ENCODE results near the gene LAMA3.

Gene LAMA3

GRCh38 chr18:23986600-23987359 is 297.5 kb downstream of the LAMA3 start:
- no peak for DNase-seq

GRCh38 chr18:23990474-23991410 is 301.5 kb downstream of the LAMA3 start:
- no peak for DNase-seq

GRCh38 chr18:23992089-23992940 is 303.1 kb downstream of the LAMA3 start:
- peak in 1 of 2 experiments; percentile 6 for DNase-seq

DNA sequence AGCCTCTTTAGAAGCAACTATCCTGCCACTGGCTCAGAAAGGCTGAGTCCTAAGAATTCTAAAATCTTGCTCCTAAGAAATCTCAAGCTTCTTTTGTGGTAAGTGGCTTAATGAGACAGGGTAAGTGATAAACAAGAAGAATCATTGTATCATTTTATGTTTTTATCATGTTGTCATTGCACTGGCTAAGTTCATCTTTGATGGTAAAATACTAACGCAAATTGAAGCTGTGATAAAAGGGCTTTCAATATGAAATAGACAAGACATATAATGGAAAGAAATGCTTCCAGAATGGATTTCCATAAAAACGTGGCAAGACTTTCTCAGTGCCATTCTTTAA is 303.7 kb downstream of the LAMA3 start:
- no peak for DNase-seq

GRCh38 chr18:23994361-23994902 is 305.2 kb downstream of the LAMA3 start:
- no peak for DNase-seq

DNA sequence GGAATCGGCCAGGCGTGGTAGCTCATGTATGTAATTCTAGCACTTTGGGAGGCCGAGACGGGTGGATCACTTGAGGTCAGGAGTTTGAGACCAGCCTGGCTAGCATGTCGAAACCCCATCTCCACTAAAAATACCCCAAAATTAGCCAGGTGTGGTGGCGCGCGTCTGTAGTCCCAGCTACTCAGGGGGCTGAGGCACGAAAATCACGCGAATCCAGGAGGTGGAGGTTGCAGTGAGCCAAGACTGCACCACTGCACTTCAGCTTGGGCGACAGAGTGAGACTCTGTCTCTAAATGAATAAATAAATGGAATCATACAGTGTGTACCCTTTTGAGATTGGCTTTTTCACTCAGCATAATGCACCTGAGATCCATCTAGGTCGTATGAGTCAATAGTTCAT is 305.9 kb downstream of the LAMA3 start:
- no peak for DNase-seq

- no peak for DNase-seq
Observed at GRCh38 chr18:23998018-23998417, 308.8 kb downstream of the LAMA3 start.

- DNase-seq, result no peak
Observed at GRCh38 chr18:23998820-23999219, 309.6 kb downstream of the LAMA3 start.

GRCh38 chr18:24000613-24001490 is 311.6 kb downstream of the LAMA3 start:
- DNase-seq, result no peak

DNA sequence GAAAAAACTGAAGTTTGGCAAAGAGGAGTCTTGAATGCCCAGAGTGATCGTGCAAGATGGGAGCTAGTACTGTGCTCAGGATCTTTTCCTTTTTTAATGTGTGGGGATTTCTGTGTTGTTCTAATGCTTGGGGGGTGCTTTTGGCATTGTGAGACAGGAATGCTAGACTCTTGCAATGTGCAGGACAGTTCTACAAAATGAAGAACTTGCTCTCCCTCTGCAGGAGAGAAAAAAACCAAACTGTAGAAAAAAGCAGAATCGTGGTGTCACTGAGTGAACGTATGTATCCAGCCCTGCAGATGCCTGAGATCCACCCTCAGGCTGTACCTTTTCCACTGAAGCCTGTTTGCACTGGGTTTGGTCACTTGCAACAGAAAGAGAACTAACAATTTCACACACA is 313.2 kb downstream of the LAMA3 start:
- DNase-seq, result no peak

- DNase-seq, result no peak
Observed at GRCh38 chr18:24003288-24003687, 314.0 kb downstream of the LAMA3 start.

DNA sequence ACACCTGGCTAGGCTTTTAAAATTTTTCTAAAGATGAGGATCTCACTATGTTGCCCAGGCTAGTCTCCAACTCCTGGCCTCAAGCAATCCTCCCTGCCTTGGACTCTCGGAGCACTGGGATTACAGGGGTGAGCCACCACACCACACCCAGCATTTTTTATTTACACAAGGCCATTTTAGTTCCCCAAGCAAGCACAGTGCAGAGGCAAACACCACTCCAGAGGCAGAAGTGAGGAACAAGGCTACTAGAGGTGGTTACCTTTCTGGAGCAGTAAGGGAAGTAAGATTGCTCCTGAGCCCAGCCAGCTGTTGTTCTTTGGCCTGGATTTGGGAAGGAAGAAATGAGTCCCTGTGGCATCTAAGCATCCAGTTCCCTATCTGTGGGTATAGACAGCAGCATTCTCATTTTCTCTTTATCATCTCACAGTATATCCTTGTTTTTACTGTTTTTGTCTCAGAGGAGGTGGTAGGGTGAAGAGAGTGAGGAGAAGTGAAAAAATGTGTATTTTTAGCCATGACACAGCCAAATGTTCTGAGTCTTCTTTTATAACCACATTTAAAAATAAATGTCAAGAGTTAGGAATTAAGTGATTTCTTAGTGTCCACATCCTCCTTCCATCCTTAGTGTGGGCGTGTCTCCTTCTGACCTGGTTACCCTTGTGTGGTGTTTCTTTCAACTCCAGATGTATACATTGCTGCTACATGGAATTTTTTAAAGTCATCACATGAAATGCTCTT is 314.8 kb downstream of the LAMA3 start:
- DNase-seq, result no peak
